ENCODE measurements around the gene ITCH.
"Not testable (repeated sequence)": the region's sequence is repeated elsewhere in the genome, so short reads cannot be mapped to it uniquely, and the experiment has no call there.

Gene ITCH

GRCh38 chr20:34472246-34472925 lies 109.3 kb downstream of the ITCH start:
- DNase-seq: no peak

DNA sequence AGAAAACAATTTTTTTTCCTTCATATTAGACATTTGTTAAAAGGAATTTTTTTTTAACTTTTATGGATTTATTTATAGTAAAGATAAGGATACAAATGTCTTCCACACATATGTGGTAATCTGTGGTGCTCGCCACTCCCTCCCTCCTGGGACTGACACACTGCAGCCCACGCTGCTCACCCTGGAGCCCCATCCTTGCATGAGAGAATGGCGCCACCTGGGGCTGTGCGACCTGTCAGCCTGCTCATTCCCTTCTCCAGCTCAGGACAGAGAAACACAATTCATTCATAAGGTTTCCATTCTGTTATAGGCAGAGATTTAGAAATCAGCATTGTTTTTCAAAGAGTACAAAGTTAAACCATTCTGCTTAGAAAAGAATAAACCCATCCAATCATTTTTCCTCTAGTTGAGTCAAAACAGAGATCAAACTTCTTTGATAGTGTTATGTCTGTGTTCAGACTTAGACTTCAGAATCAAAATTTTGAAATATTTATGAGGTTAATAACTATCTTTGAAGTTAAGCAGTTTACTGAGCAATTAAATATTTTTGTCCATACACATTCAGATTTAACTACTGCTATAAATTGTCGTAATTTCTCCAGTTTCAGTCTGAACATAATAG lies 110.3 kb downstream of the ITCH start:
- peak; percentile 32 for DNase-seq

- DNase-seq: no peak
Measured at GRCh38 chr20:34475979-34476736, 113.1 kb downstream of the ITCH start.

- no peak for DNase-seq
Measured at GRCh38 chr20:34479627-34480026, 116.6 kb downstream of the ITCH start.

DNA sequence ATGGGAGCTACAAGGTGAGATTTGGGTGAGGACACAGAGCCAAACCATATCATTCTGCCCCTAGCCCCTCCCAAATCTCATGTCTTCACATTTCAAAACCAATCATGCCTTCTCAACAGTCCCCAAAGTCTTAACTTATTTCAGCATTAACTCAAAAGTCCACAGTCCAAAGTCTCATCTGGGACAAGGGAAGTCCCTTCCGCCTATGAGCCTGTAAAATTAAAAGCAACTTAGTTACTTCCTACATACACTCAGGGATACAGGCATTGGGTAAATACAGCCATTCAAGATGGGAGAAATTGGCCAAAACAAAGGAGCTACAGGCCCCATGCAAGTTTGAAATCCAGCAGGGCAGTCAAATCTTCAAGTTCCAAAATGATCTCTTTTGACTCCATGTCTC lies 119.1 kb downstream of the ITCH start:
- not testable (repeated sequence) for DNase-seq

GRCh38 chr20:34483585-34484220 lies 120.6 kb downstream of the ITCH start:
- not testable (repeated sequence) for DNase-seq

DNA sequence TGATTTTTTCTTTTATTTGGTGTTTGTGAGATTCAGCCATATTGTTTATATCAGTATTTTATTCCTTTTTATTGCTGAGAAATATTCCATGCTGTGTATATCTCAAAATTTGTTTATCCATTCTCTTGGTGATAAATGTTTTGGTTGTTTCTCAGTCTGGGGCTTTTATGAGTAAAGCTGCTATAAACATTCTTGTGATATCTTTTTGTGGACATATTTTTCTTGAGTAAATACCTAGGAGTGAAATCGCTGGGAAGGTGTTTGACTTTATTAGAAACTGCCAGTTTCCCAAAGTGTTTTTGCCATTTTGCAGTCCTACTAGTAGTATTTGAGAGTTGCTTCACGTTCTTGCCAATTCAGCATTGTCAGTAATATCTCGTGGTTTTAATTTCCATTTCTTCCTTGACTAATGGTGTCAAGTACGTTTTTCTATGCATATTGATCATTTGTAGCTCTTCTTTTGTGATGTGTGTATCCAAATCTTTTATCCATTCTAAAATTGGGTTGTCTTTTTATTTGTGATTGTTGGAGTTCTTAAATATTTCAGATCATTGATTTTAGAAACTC lies 122.1 kb downstream of the ITCH start:
- no peak for DNase-seq

DNA sequence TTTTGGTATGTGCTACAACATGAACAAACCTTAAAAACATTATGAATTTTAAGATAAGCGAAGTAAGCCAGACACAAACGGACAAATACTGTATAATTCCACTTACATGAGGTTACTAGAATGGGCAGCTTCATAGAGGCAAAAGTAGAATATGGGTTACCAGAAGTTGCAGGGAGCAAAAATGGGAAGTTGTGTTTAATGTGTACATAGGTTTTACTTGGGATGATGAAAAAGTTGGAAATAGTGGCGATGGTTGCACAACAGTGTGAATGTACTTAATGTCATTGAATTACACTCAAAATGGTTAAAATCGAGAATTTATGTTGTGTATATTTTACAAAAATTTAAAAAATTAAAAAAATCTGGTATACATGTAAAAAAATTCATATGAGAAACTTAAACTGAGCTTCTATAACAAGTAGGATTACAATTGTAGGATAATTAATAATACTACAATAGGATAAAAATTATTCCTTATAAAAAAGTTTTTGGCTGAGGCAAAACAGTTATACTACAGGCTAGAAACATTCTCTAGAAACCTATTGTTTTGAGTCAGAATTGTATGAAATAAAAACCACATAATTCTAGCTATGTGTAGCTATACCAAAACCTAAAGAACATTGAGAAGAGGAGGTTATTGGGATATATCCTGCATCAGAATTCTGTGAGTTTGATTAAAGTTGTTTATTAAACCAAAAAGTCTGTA lies 128.3 kb downstream of the ITCH start:
- no peak for DNase-seq

GRCh38 chr20:34491932-34492509 lies 128.9 kb downstream of the ITCH start:
- DNase-seq: no peak

- no peak for DNase-seq
Measured at GRCh38 chr20:34493646-34494045, 130.6 kb downstream of the ITCH start.

- no peak for DNase-seq
Measured at GRCh38 chr20:34495307-34495706, 132.2 kb downstream of the ITCH start.

- DNase-seq: no peak
Measured at GRCh38 chr20:34495916-34496315, 132.8 kb downstream of the ITCH start.

GRCh38 chr20:34497596-34497995 lies 134.5 kb downstream of the ITCH start:
- not testable (repeated sequence) for DNase-seq

DNA sequence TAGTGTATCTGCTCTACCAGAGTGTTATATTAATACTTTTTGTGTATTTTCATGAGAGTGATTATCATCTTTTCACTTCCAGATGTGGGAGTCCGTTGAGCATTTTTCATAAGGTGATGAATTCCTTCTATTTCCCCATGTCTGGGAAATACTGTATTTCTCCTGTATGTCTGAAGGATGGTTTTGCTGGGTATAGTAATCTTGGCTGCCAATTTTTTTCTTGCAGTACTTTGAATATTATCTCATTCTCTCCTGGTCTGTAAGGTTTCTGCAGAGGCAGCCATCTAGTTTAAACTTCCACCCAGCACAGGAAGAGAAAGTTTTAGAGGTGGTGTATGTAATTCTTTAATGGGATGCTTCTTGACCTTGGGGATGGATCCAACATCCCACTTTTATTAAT lies 137.8 kb downstream of the ITCH start:
- DNase-seq: no peak

GRCh38 chr20:34506480-34506879 lies 143.4 kb downstream of the ITCH start:
- DNase-seq: no peak

DNA sequence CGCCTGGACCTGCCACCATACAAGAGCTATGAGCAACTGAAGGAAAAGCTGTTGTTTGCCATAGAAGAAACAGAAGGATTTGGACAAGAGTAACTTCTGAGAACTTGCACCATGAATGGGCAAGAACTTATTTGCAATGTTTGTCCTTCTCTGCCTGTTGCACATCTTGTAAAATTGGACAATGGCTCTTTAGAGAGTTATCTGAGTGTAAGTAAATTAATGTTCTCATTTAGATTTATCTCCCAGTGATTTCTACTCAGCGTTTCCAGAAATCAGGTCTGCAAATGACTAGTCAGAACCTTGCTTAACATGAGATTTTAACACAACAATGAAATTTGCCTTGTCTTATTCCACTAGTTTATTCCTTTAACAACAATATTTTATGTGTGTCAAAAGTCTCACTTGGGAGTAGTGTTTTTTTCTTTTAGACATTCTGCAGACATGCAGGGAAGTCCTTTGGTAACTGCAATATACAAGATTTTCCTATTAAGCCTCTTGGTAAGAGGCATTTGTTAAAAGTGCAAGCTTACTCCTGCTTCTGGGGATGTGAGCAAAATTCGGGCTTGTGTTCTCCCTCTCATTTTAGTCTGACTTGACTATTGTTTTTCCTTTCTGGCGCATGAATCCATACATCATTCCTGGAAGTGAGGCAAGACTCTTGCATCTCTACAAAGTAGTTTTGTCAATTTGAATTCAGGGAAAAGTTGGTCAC lies 144.8 kb downstream of the ITCH start:
- DNase-seq: no peak

GRCh38 chr20:34510575-34510974 lies 147.5 kb downstream of the ITCH start:
- DNase-seq: no peak

- DNase-seq: no peak
Measured at GRCh38 chr20:34511891-34512265, 148.8 kb downstream of the ITCH start.

DNA sequence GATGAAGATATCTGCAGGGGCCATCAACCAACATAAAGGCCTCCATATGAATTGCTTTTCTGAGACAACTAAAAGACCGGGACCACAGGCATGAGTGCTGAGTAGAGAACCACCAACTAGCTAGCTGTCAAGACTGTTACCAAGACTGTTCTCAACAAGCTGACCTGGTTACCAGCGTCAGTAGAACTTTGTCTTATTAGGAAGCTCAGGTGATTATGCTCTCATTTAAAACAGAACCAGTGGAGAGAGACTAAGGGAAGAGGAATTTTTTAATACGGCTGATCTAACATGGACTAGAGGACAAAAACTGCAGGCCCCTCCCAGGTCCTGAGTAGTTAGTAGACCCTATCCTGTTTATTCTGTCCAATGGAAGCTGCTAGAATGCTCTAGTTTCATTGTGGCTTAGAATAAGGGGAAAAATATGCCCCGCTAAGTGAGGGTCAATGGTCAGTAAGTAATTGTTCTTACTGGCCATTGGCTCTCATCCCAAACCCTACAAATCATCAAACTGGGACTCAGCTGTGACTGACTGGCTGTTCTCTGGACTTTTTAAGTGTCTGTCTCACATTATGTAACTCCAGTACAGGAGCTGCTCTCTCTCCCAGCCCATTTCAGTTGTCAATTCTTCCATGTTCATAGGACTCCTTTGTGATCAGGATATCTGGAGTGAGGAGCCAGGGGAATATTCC lies 149.3 kb downstream of the ITCH start:
- no peak for DNase-seq

DNA sequence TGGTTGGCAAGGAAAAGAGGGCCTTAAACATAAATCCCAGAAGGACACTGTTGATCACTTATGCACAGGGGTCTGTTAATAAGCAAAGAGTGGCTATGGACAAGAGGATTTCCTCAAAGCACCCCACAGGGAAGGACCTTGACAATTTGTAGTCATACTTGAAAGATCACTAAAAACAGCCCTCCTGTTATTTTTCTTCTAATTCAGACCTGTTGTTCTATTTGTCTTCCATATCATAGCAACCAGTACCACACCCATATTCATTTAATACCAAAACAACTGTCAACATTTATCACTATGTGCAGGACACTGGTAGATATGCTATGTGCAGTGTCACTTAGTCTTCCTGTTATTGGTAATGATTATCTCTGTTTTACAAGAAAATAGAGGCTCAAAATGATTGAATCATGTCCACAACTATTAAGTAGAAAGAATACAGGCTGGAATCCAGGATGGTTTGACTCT lies 149.9 kb downstream of the ITCH start:
- DNase-seq: no peak

GRCh38 chr20:34514034-34514433 lies 151.0 kb downstream of the ITCH start:
- not testable (repeated sequence) for DNase-seq
